Fibroblast of skin of left biceps (primary cell): ENCODE data around the gene SPRR1A.

Source experiments
- DNase-seq, 2 experiments: peaks; one replicate each; pipeline ENCODE4 v3.0.0-alpha.2; 2013; ENCODE audit warnings: low read depth in 2 of 2

SPRR1A gene

GRCh38 chr1:152983743-152984142 is at the start of gene SPRR1A:
TSS of gene SPRR1A (plus strand) at chr1:152984081. CDS start at chr1:152985231, 1,150 bp downstream.
- no peak for DNase-seq

- DNase-seq: no peak
Measured at GRCh38 chr1:152940614-152941013, 43.3 kb upstream of the SPRR1A start.

- DNase-seq: no peak
Measured at GRCh38 chr1:152941037-152941711, 42.7 kb upstream of the SPRR1A start.

- DNase-seq: no peak
Measured at GRCh38 chr1:152942161-152942560, 41.7 kb upstream of the SPRR1A start.

- no peak for DNase-seq
Measured at GRCh38 chr1:152946248-152946647, 37.6 kb upstream of the SPRR1A start.

- no peak for DNase-seq
Measured at GRCh38 chr1:152946651-152947256, 37.1 kb upstream of the SPRR1A start, which contains the start of gene SPRR5. TSS of gene SPRR5 (plus strand) at chr1:152947206. CDS start at chr1:152948555, 1,349 bp downstream.

GRCh38 chr1:152951711-152952110 is 32.2 kb upstream of the SPRR1A start:
- DNase-seq: no peak

- no peak for DNase-seq
Measured at GRCh38 chr1:152953761-152954160, 30.1 kb upstream of the SPRR1A start.

- DNase-seq: no peak
Measured at GRCh38 chr1:152954436-152954835, 29.4 kb upstream of the SPRR1A start.

- DNase-seq: no peak
Measured at GRCh38 chr1:152957561-152957960, 26.3 kb upstream of the SPRR1A start.

GRCh38 chr1:152959273-152959672 is 24.6 kb upstream of the SPRR1A start:
- DNase-seq: no peak

- no peak for DNase-seq
Measured at GRCh38 chr1:152959801-152960451, 24.0 kb upstream of the SPRR1A start.

GRCh38 chr1:152960452-152961044 is 23.3 kb upstream of the SPRR1A start:
- no peak for DNase-seq

- no peak for DNase-seq
Measured at GRCh38 chr1:152961226-152961891, 22.5 kb upstream of the SPRR1A start.

GRCh38 chr1:152962876-152963415 is 20.9 kb upstream of the SPRR1A start:
- no peak for DNase-seq

- DNase-seq: no peak
Measured at GRCh38 chr1:152964536-152964935, 19.3 kb upstream of the SPRR1A start.

GRCh38 chr1:152965853-152966252 is 18.0 kb upstream of the SPRR1A start:
- no peak for DNase-seq

- DNase-seq: no peak
Measured at GRCh38 chr1:152967201-152967600, 16.7 kb upstream of the SPRR1A start.

GRCh38 chr1:152968248-152968647 is 15.6 kb upstream of the SPRR1A start:
- DNase-seq: no peak

GRCh38 chr1:152969036-152969435 is 14.8 kb upstream of the SPRR1A start:
- DNase-seq: no peak

GRCh38 chr1:152970495-152970894 is 13.4 kb upstream of the SPRR1A start, which contains the start of gene SPRR4:
TSS of gene SPRR4 (plus strand) at chr1:152970648. CDS start at chr1:152971891, 1,243 bp downstream.
- DNase-seq: no peak
